Placental pericyte (primary cell): ENCODE data around the gene MRGPRE. TPM values are rescaled to one million over a fixed set of nuclear protein-coding genes. Genes with fewer than 3 reads are reported as not detected.

ENCODE experiments used
- total RNA-seq: library from RNA; depleted of rRNA; stranded (reverse); fragments of >200 nt; gene quantifications from 2 replicates; pipeline ENCODE4 v1.2.3, GENCODE V29; 2012

Gene MRGPRE, protein sequence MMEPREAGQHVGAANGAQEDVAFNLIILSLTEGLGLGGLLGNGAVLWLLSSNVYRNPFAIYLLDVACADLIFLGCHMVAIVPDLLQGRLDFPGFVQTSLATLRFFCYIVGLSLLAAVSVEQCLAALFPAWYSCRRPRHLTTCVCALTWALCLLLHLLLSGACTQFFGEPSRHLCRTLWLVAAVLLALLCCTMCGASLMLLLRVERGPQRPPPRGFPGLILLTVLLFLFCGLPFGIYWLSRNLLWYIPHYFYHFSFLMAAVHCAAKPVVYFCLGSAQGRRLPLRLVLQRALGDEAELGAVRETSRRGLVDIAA
- total RNA-seq, result not detected in 2 replicates

DNA sequence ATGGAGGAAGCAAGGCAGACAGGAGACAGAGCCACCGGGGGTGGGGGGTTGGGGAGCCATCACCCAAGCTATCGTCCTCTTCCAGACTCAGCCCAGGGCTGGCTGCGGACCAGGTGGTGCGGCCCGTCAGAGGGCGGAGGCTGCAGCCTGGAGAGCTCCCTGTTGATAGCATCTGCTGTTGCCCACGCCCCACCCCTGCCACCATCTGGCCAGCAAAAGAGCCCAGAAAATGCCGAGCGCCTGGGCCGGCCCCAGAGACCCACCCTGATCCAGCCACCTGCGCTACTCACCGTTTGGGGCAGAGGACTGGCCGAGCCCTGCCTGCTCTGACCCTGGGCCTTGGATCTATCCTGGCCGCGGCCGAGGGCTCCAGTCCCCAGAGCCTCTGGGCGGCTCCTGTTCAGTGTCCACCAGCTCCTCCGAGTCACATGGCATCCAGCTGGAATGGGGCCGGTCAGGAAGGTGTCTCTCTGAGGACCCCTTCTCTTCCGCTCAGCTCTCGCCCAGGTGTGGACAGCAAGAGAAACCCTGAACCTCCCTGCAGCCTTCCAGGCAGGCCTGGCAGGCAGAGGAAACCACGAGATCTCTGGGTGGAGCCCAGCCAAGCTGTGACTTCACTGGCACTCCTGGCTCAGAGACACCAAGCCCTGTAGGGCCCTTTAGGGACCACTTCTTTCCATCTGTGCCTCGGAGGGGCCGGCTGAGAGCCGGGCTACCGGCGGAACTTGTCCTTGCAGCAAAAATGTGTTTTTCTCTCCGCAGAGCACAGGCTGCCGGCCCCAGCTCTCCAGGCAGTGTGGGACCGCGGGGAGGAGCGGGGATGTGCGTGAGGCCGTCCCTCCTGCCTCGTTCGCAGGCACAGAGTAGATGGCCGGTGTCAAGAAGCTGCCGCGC, at the start of gene MRGPRE:
TSS of gene MRGPRE (minus strand) at position 567 of the 894 bp plus-strand sequence. CDS start 3,618 bp downstream, outside the sequence.

DNA sequence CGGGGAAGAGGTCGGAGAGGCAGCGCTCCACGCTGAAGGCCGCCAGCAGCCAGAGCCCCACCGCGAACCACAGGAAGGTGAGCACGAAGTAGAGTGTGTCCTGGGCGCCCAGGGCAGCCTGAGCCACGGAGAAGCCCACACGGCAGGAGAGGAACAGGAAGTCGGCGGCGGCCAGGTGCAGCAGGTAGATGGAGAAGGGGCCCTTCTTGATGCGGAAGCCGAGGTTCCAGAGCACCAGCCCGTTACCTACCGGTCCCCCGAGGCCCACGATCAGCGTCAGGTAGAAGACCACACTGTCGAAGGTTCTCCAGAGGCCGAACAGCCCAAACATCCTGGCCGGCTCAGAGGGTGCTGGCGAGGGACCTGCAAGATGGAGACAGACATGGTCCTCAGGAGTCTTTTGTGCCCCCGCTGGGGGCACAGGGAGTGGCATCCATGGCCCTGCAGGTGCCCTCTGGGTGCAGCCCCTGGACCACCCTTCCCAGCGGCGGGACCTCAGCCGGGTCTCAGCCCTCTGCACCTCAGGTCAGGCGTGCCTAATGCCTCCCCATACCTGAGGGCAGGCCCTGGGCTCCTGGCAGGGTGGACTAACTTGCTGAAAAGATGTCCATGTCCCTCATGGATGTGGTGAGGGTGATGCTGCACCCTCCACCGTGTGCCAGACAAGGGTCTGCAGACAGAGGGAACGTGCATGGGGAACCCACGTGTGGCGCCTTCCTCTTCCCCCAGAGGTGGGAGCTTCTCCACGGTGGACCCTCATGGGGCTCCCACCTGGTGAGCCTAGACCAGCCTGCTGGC, 13.5 kb downstream of the MRGPRE start, which contains the start of gene MRGPRG:
TSS of gene MRGPRG (minus strand) at position 331 of the 798 bp plus-strand sequence. CDS start at position 331, 0 bp downstream.

Other genes with a start within 250 kb of the MRGPRE start
- gene NAP1L4, start 240.1 kb downstream of the MRGPRE start, total RNA-seq, result 66.5 and 125 TPM in 2 replicates
- gene CARS1, start 175.0 kb downstream of the MRGPRE start, total RNA-seq, result 72.4 and 100 TPM in 2 replicates
- gene OSBPL5, start 67.1 kb downstream of the MRGPRE start, total RNA-seq, result 30.9 and 52.1 TPM in 2 replicates
- not detected in 2 replicates for gene MRGPRG, start 13.6 kb downstream of the MRGPRE start, total RNA-seq
- gene ZNF195, start 146.7 kb upstream of the MRGPRE start, total RNA-seq, result 12.3 and 28.3 TPM in 2 replicates